Activated B cell treated with CpG ODN at 0.5 μM for 24 hours (primary cell): Measurements from ENCODE around the gene TRMT1. TPM values are rescaled to one million over a fixed set of nuclear protein-coding genes. Genes with fewer than 3 reads are reported as not detected.

Experiments used
- ATAC-seq: fragments of 200-7000 bp; cut with Tn5 transposase; one replicate; pipeline ENCODE4 v1.10.0; 2021; ENCODE audit warnings: low read depth, mild to moderate bottlenecking, moderate library complexity
- CTCF ChIA-PET: fragments of 350-600 bp; sonication (Branson Sonifier 250); formaldehyde crosslinking; loops from one replicate; lab custom pipeline; 2021; ENCODE audit warnings: antibody characterized with exemption; lab: Charles Lee
- POLR2A ChIA-PET: fragments of 350-600 bp; sonication (Branson Sonifier 250); formaldehyde crosslinking; loops from one replicate; lab custom pipeline; 2021; ENCODE audit warnings: antibody characterized with exemption; lab: Charles Lee
- DNase-seq: peaks from one replicate; pipeline ENCODE4 v3.0.0; 2022
- H3K27ac Mint-ChIP-seq: one replicate; pipeline ENCODE4 v1.8.0; 2020; ENCODE audit warnings: mixed read lengths
- H3K27me3 Mint-ChIP-seq: one replicate; pipeline ENCODE4 v1.8.0; 2021; ENCODE audit warnings: mixed read lengths
- H3K36me3 Mint-ChIP-seq: one replicate; pipeline ENCODE4 v1.8.0; 2021; ENCODE audit warnings: low read depth, mixed read lengths
- H3K4me1 Mint-ChIP-seq: one replicate; pipeline ENCODE4 v1.8.0; 2021; ENCODE audit warnings: mixed read lengths
- H3K4me3 Mint-ChIP-seq: one replicate; pipeline ENCODE4 v1.8.0; 2020; ENCODE audit warnings: mild to moderate bottlenecking, mixed read lengths
- H3K9me3 Mint-ChIP-seq: one replicate; pipeline ENCODE4 v1.8.0; 2020; ENCODE audit warnings: mixed read lengths
- intact Hi-C: fragments of 100-400 bp; cut with micrococcal nuclease; formaldehyde crosslinking; loops from one replicate; pipeline ENCODE4 v1.15.1; 2024
- total RNA-seq: library from RNA; stranded (reverse); gene quantifications from 2 replicates; pipeline ENCODE4 v1.2.3, GENCODE V29; 2022
- TF ChIP-seq, protein P1 (sequence below): fragments of 200-600 bp; IDR thresholded peaks from one replicate; pipeline ENCODE4 v1.8.0; 2022; ENCODE audit warnings: antibody characterized with exemption, mild to moderate bottlenecking

The TRMT1 gene
- total RNA-seq, 1 donor from 2014 or later = 113 TPM

DNA sequence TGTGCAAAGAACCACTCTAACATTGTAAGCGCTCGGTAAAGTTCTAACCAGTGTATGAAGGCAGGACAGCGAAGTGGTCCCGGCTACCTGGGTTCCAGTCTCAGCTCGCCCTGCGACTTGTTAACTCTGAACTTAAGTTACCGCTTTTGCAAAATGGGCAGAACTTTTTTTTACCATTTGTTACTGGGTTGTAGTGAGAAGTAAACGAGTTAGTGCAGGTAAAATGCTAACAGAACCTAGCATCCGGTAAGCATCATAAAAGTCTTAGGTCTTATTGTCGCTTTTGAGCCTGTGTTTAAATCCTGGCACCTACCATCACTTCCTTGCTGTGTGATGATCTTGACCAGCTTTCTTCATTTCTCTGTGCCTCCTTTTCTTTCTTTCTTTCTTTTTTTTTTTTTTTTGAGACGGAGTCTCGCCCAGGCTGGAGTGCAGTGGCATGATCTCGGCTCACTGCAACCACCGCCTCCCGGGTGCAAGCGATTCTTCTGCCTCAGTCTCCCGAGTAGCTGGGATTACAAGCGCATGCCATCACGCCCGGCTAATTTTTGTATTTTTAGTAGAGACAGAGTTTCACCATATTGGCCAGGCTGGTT, 734 bp upstream of the TRMT1 start:
- DNase-seq = no peak

DNA sequence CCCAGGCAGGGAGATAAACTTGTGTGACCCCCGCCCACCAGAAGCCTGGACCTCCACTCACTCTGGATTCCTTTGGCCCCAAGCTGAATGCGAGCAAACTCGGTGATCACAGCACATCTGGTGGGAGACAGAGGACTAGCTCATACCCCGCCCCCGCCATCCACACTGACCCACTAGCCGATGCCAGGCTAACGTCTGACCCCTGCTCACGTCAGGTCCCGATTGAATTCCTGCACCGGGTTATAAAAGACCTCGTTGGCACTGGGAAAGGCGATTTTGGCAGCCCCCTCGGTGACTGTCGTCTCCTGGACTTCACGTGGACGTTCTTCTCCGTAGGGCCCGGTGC, 631 bp downstream of the TRMT1 start:
- CTCF ChIA-PET = no interaction called here
- ATAC-seq (no peak), DNase-seq (no peak)
- TF ChIP-seq, protein P1, sequence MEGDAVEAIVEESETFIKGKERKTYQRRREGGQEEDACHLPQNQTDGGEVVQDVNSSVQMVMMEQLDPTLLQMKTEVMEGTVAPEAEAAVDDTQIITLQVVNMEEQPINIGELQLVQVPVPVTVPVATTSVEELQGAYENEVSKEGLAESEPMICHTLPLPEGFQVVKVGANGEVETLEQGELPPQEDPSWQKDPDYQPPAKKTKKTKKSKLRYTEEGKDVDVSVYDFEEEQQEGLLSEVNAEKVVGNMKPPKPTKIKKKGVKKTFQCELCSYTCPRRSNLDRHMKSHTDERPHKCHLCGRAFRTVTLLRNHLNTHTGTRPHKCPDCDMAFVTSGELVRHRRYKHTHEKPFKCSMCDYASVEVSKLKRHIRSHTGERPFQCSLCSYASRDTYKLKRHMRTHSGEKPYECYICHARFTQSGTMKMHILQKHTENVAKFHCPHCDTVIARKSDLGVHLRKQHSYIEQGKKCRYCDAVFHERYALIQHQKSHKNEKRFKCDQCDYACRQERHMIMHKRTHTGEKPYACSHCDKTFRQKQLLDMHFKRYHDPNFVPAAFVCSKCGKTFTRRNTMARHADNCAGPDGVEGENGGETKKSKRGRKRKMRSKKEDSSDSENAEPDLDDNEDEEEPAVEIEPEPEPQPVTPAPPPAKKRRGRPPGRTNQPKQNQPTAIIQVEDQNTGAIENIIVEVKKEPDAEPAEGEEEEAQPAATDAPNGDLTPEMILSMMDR = no peak
- Mint-ChIP-seq H3K27me3 (no peaks in the 10 kb centered on the region), H3K27ac (peak overlapping the region; percentile 96), H3K9me3 (no peaks in the 10 kb centered on the region), H3K36me3 (peaks cover 31% of the 10 kb centered on the region), H3K4me1 (peaks cover 45% of the 10 kb centered on the region), H3K4me3 (peak overlapping the region; percentile 99)
- POLR2A ChIA-PET = interaction anchor here (2.6 to 6.6 kb wide), 3 partner anchors 14 to 39 kb away, joined by 31 to 158 read pairs (median 117); partner anchors contain the start of genes IER2, LYL1 and STX10
- intact Hi-C loops = loop anchor here (1.0 to 5.0 kb wide), 2 partner anchors 12 to 891 kb away; partner anchors contain the start of gene RFX1

More for the DNA sequence above, 734 bp upstream of the TRMT1 start:
- intact Hi-C loops = loop anchor here (5.0 kb wide), 1 partner anchor 890 kb away; the partner anchor contains the start of gene RFX1
- ChIA-PET POLR2A (interaction anchor here (0.6 to 6.6 kb wide), 21 partner anchors 9 to 898 kb away, joined by 3 to 158 read pairs (median 4); partner anchors contain the start of genes IER2, LYL1 and STX10), CTCF (interaction anchor here (0.8 to 1.9 kb wide), 7 partner anchors 13 to 140 kb away, joined by 3 to 11 read pairs (median 4); partner anchors contain the start of genes IER2 and STX10)
- Mint-ChIP-seq H3K9me3 (no peaks in the 10 kb centered on the region), H3K27ac (peak overlapping the region; percentile 96), H3K4me3 (peak overlapping the region; percentile 99), H3K4me1 (peaks cover 58% of the 10 kb centered on the region), H3K27me3 (no peaks in the 10 kb centered on the region), H3K36me3 (peaks cover 29% of the 10 kb centered on the region)
- TF ChIP-seq, protein P1 = no peak
- peak; percentile 10 for ATAC-seq

DNA sequence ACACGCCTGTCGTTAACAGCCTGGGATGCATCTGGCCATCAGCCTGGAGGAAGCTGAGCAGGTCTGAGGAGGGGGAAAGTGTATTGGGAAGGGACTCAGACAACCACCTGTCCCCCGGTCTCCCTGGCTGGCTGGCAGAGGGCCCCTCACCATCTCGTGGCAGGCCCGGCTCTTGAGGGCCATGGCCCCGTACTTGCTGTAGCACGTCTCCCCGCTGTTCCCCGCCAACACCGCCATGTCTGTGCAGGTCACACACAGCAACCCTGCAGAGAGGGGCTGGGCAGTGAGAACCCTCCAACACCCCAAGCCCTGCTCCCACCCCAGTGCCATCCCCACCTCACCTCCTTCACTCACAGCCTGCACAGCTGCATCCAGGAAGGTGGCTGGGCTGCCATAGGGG, 4.0 kb downstream of the TRMT1 start:
- DNase-seq = no peak
- intact Hi-C loops = no loop called here
- Mint-ChIP-seq H3K27me3 (no peaks in the 10 kb centered on the region), H3K4me1 (peaks cover 23% of the 10 kb centered on the region), H3K36me3 (peaks cover 47% of the 10 kb centered on the region), H3K27ac (no peak overlapping the region), H3K9me3 (no peaks in the 10 kb centered on the region), H3K4me3 (no peak overlapping the region)
- no peak for ATAC-seq
- POLR2A ChIA-PET = no interaction called here
- TF ChIP-seq, protein P1 = no peak
- CTCF ChIA-PET = no interaction called here

DNA sequence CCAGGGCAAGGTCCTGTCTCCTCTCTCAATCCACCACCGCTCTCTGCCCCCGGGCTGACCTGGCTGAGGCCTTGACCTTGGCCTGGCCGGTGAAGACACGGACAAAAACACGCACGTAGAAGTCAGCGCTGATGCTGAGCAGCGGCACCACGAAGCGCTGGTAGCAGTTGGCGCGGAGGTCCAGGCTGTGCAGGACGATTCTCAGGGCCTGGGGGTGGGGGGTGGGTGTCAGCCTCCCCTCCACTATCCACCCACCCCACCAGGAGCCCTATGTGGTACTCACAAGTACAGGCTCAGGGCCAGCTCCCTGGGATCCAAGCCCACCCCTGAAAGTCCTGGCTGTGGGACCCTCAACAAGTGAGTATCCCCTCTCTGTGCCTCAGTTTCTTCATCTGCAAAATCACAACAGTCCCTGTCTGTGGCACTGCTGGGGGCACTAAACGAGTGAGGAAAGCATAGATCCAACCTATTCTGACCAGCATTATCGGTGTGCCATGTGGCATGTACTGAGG, 6.4 kb downstream of the TRMT1 start:
- H3K27ac Mint-ChIP-seq = no peak overlapping the region
- peaks cover 41% of the 10 kb centered on the region for H3K36me3 Mint-ChIP-seq
- H3K4me3 Mint-ChIP-seq = no peak overlapping the region
- no peak for ATAC-seq
- DNase-seq = no peak
- peaks cover 21% of the 10 kb centered on the region for H3K4me1 Mint-ChIP-seq
- CTCF ChIA-PET = no interaction called here
- POLR2A ChIA-PET = no interaction called here
- intact Hi-C loops = no loop called here
- no peaks in the 10 kb centered on the region for H3K9me3 Mint-ChIP-seq
- TF ChIP-seq, protein P1 = no peak
- no peaks in the 10 kb centered on the region for H3K27me3 Mint-ChIP-seq

DNA sequence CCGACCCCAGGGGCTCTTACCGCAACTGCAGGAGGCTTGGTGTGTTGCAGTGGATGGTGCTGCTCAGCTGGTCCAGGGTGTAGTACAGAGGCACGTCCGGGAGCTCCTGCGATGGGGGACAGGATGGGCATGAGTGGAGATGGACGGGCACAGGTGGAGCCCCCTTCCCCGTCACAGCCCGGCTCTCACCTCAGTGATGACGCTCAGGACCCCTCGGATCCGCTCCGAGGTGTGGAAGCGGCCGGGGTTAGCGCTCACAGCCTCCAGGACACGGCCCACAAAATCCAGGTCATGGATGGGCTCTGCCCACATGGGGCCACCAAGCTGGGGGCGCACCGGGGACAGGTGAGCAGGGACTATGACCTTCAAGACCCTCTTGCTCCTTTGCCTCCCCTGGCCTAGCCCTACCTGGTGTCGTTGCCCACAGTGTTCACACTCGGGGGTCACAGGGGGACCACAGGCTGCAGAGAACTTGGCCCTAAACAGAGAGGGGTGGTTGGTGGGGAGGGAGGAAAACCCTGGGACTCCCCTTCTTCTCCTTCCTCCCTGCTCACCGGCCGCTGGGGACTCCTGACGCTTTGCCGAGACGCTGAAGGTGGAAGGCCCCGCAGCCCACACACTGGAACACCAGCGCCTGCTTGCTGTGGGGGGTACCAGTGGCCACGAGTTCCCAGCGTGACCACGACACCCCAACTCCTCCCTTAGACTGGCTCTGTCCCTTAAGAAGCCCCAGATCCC, 7.0 kb downstream of the TRMT1 start:
- intact Hi-C loops = no loop called here
- H3K4me3 Mint-ChIP-seq = no peak overlapping the region
- POLR2A ChIA-PET = interaction anchor here (0.7 to 1.3 kb wide), 2 partner anchors 8 to 345 kb away, joined by 4 to 7 read pairs; partner anchors contain the start of gene NACC1
- H3K36me3 Mint-ChIP-seq = peaks cover 35% of the 10 kb centered on the region
- no peak overlapping the region for H3K27ac Mint-ChIP-seq
- peaks cover 26% of the 10 kb centered on the region for H3K4me1 Mint-ChIP-seq
- DNase-seq (no peak), ATAC-seq (no peak)
- CTCF ChIA-PET = no interaction called here
- no peaks in the 10 kb centered on the region for H3K27me3 Mint-ChIP-seq
- H3K9me3 Mint-ChIP-seq = no peaks in the 10 kb centered on the region
- TF ChIP-seq, protein P1 = no peak
